ENCODE results near the gene ENTPD2.
A peak's percentile ranks its signal among the peaks of the same experiment; 100 is the strongest.

Gene ENTPD2

GRCh38 chr9:137084526-137084925, 30.7 kb upstream of the ENTPD2 start:
- no peak for DNase-seq (ENCODE audit: low read depth)
- no peak for TF ChIP-seq CTCF (conservative IDR thresholded peaks at IDR 0.05; ENCODE audit: low read depth, low read length)
- H3K4me3 ChIP-seq (ENCODE audit: low read length), result no peak overlapping the region

- no peak for TF ChIP-seq CTCF (conservative IDR thresholded peaks at IDR 0.05; ENCODE audit: low read depth, low read length)
- no peak overlapping the region for H3K4me3 ChIP-seq (ENCODE audit: low read length)
- DNase-seq (ENCODE audit: low read depth), result peak; percentile 92
Observed at GRCh38 chr9:137083394-137084004, 29.6 kb upstream of the ENTPD2 start.

GRCh38 chr9:137082925-137083290, 29.0 kb upstream of the ENTPD2 start:
- no peak for TF ChIP-seq CTCF (conservative IDR thresholded peaks at IDR 0.05; ENCODE audit: low read depth, low read length)
- DNase-seq (ENCODE audit: low read depth), result no peak
- no peak overlapping the region for H3K4me3 ChIP-seq (ENCODE audit: low read length)

DNA sequence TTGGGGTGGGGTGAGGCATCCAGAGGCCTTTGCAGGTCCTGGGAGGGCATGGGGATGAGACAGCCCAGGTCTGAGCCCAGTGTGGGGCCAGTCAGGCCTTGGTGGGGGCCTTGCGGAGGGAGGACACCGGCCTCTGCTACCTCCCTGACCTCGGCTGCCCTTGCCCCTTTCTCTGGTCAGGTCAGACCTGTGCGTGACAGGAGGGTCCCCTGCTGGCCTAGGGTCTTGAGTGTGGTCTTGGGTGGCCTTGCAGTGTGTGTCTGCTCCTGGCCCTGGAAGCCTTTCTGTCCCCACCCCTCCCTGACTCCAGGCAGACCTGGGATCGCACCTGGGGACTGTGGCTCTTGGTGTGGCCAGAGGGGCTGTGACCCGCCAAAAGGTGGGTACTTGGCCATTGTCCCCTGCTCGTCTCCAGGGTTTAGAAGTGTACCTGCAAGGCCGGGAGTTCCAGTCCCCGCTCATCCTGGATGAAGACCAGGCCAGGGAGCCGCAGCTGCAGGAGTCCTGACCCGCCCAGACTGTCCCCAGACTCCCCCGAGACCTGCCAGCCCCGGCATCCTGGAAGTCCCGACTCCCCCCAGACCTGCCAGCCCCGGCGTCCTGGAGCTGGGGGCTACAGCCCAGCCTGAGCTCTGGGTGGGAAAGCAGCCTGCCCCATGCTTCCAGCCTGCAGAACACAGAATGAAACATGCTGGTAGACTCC, 28.5 kb upstream of the ENTPD2 start:
- H3K4me3 ChIP-seq (ENCODE audit: low read length), result no peak overlapping the region

GRCh38 chr9:137080260-137081122, 26.6 kb upstream of the ENTPD2 start:
- no peak overlapping the region for H3K4me3 ChIP-seq (ENCODE audit: low read length)
- no peak for DNase-seq (ENCODE audit: low read depth)
- no peak for TF ChIP-seq CTCF (conservative IDR thresholded peaks at IDR 0.05; ENCODE audit: low read depth, low read length)

More for the DNA sequence above, 28.5 kb upstream of the ENTPD2 start:
- no peak for TF ChIP-seq CTCF (conservative IDR thresholded peaks at IDR 0.05; ENCODE audit: low read depth, low read length)
- DNase-seq (ENCODE audit: low read depth), result no peak

GRCh38 chr9:137079401-137079787, 25.5 kb upstream of the ENTPD2 start:
- no peak for DNase-seq (ENCODE audit: low read depth)
- no peak overlapping the region for H3K4me3 ChIP-seq (ENCODE audit: low read length)
- TF ChIP-seq CTCF (conservative IDR thresholded peaks at IDR 0.05; ENCODE audit: low read depth, low read length), result no peak
